Loucy (cell line): ENCODE data around the gene ZNF581.

Source experiments
- EZH2phosphoT487 ChIP-seq: fragments of 200-600 bp; IDR thresholded peaks from 2 replicates; pipeline ENCODE4 v1.6.1; 2018; ENCODE audit warnings: antibody characterized with exemption, mild to moderate bottlenecking, moderate library complexity, borderline replicate concordance
- TF ChIP-seq, protein P1 (sequence below): fragments of 200-600 bp; sonication (generic); conservative IDR thresholded peaks from 2 replicates; pipeline ENCODE4 v1.5.1; 2014; ENCODE audit warnings: mild to moderate bottlenecking, antibody characterized with exemption, low read length

DNA sequence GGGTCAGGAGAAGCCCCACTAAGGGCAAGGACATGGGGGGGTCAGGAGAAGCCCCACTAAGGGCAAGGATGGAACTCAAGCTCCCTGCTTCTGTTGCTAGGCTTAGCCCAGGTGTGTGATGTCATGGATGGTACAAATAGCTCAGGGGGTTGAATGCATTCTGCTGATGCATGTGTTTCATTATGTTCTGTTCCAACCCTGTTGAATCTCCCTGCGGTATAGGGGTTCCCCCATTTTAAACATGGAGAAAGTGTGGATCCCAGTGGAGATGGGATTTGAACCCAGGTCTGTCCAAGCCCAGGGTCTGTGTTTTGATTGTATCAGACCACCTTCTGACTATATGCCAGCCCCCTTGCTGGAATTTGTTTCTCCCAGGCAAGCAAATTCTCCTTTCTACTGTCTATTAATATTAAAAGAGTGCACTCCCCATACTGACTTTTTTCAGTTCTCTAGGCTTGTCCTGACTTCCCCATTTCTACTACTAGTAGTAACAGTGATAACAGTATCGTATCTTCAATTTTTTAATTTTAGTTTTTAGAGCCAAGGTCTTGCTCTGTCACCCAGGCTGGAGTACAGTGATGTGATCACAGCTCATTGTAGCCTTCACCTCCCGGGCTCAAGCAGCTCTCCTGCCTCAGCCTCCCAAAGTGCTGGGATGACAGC lies 31.3 kb upstream of the ZNF581 start:
- TF ChIP-seq, protein P1, sequence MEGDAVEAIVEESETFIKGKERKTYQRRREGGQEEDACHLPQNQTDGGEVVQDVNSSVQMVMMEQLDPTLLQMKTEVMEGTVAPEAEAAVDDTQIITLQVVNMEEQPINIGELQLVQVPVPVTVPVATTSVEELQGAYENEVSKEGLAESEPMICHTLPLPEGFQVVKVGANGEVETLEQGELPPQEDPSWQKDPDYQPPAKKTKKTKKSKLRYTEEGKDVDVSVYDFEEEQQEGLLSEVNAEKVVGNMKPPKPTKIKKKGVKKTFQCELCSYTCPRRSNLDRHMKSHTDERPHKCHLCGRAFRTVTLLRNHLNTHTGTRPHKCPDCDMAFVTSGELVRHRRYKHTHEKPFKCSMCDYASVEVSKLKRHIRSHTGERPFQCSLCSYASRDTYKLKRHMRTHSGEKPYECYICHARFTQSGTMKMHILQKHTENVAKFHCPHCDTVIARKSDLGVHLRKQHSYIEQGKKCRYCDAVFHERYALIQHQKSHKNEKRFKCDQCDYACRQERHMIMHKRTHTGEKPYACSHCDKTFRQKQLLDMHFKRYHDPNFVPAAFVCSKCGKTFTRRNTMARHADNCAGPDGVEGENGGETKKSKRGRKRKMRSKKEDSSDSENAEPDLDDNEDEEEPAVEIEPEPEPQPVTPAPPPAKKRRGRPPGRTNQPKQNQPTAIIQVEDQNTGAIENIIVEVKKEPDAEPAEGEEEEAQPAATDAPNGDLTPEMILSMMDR: no peak
- TF ChIP-seq EZH2phosphoT487: no peak
